Measurements from ENCODE around the gene DBF4.

- TF ChIP-seq CTCF (IDR thresholded peaks at IDR 0.05) (no peak), POLR2A (IDR thresholded peaks at IDR 0.05) (no peak)
Observed at GRCh38 chr7:87874066-87874465, 2.2 kb upstream of the DBF4 start.
